Brain microvascular endothelial cell (primary cell): ENCODE measurements around the gene BARX1.

Experiments used
- DNase-seq: peaks from one replicate; pipeline ENCODE4 v3.0.0-alpha.2; 2020
- H3K27ac ChIP-seq: fragments of 250-450 bp; sonication (Bioruptor Pico); 2 replicates; pipeline ENCODE4 v1.5.1; 2020; ENCODE audit warnings: mild to moderate bottlenecking, moderate library complexity
- H3K27me3 ChIP-seq: fragments of 250-450 bp; sonication (Bioruptor Pico); replicated peaks from 2 replicates; pipeline ENCODE4 v1.5.1; 2020; ENCODE audit warnings: mild to moderate bottlenecking
- H3K36me3 ChIP-seq: fragments of 250-450 bp; sonication (Bioruptor Pico); replicated peaks from 2 replicates; pipeline ENCODE4 v1.5.1; 2020; ENCODE audit warnings: mild to moderate bottlenecking
- H3K4me3 ChIP-seq: 2 replicates; pipeline ENCODE4 v1.5.1; 2011; ENCODE audit warnings: low read depth, mild to moderate bottlenecking, control low read depth, low read length, moderate library complexity
- CTCF ChIP-seq: IDR thresholded peaks from 2 replicates; pipeline ENCODE4 v1.5.1; 2011; ENCODE audit warnings: low read depth, mild to moderate bottlenecking, moderate library complexity, low read length, control low read depth, inconsistent platforms; ENCODE audit errors: missing control alignments
- in situ Hi-C: cut with HindIII; loops from 2 replicates; pipeline ENCODE4 v1.10.0; 2017; ENCODE audit warnings: low sequenced_read_pairs, low pct_ligation_motif_present

Gene BARX1

GRCh38 chr9:93946338-93946712 lies 8.8 kb downstream of the BARX1 start:
- no peak for DNase-seq
- no peak overlapping the region for H3K27ac ChIP-seq
- in situ Hi-C loops, result no loop called here
- H3K27me3 ChIP-seq, result peaks cover 88% of the 10 kb centered on the region
- H3K4me3 ChIP-seq, result no peak overlapping the region
- no peak for TF ChIP-seq CTCF
- H3K36me3 ChIP-seq, result no peaks in the 10 kb centered on the region

- DNase-seq, result no peak
- in situ Hi-C loops, result no loop called here
- no peak for TF ChIP-seq CTCF
- Histone ChIP-seq H3K27me3 (peaks cover 82% of the 10 kb centered on the region), H3K36me3 (no peaks in the 10 kb centered on the region), H3K4me3 (no peak overlapping the region), H3K27ac (no peak overlapping the region)
Measured at GRCh38 chr9:93945400-93946337, 9.5 kb downstream of the BARX1 start.

GRCh38 chr9:93944011-93944410 lies 11.1 kb downstream of the BARX1 start:
- Histone ChIP-seq H3K27me3 (peaks cover 67% of the 10 kb centered on the region), H3K36me3 (no peaks in the 10 kb centered on the region), H3K27ac (no peak overlapping the region), H3K4me3 (no peak overlapping the region)
- in situ Hi-C loops, result no loop called here
- no peak for TF ChIP-seq CTCF
- DNase-seq, result no peak

GRCh38 chr9:93942161-93942560 lies 13.0 kb downstream of the BARX1 start:
- in situ Hi-C loops, result no loop called here
- Histone ChIP-seq H3K27ac (no peak overlapping the region), H3K4me3 (no peak overlapping the region), H3K36me3 (no peaks in the 10 kb centered on the region), H3K27me3 (peaks cover 50% of the 10 kb centered on the region)
- no peak for DNase-seq
- TF ChIP-seq CTCF, result no peak

GRCh38 chr9:93941493-93941892 lies 13.7 kb downstream of the BARX1 start:
- Histone ChIP-seq H3K4me3 (no peak overlapping the region), H3K27me3 (peaks cover 43% of the 10 kb centered on the region), H3K36me3 (no peaks in the 10 kb centered on the region), H3K27ac (no peak overlapping the region)
- in situ Hi-C loops, result no loop called here
- TF ChIP-seq CTCF, result no peak
- no peak for DNase-seq
